LoVo (cell line): ENCODE results near the gene KCNJ15.

Experiments
- DNase-seq: peaks from one replicate; pipeline ENCODE4 v3.0.0-alpha.2; 2016; ENCODE audit warnings: low spot score

The KCNJ15 gene

GRCh38 chr21:38299671-38300070, 42.9 kb downstream of the KCNJ15 start:
- no peak for DNase-seq

- DNase-seq = no peak
Measured at GRCh38 chr21:38300141-38300578, 43.4 kb downstream of the KCNJ15 start.

- no peak for DNase-seq
Measured at GRCh38 chr21:38301321-38302214, 44.8 kb downstream of the KCNJ15 start.

- peak; percentile 41 for DNase-seq
Measured at GRCh38 chr21:38303300-38303699, 46.5 kb downstream of the KCNJ15 start.

GRCh38 chr21:38306433-38307141, 49.8 kb downstream of the KCNJ15 start:
- no peak for DNase-seq

GRCh38 chr21:38307771-38308531, 51.2 kb downstream of the KCNJ15 start:
- DNase-seq = no peak

GRCh38 chr21:38308532-38309119, 51.8 kb downstream of the KCNJ15 start:
- DNase-seq = no peak

- DNase-seq = no peak
Measured at GRCh38 chr21:38310646-38311485, 54.1 kb downstream of the KCNJ15 start.

- no peak for DNase-seq
Measured at GRCh38 chr21:38311765-38312164, 55.0 kb downstream of the KCNJ15 start.

GRCh38 chr21:38312822-38313221, 56.0 kb downstream of the KCNJ15 start:
- DNase-seq = no peak

- DNase-seq = no peak
Measured at GRCh38 chr21:38314558-38314957, 57.8 kb downstream of the KCNJ15 start.

GRCh38 chr21:38315122-38315521, 58.3 kb downstream of the KCNJ15 start:
- no peak for DNase-seq

GRCh38 chr21:38319781-38320180, 63.0 kb downstream of the KCNJ15 start:
- DNase-seq = no peak

GRCh38 chr21:38321568-38321967, 64.8 kb downstream of the KCNJ15 start:
- DNase-seq = no peak

GRCh38 chr21:38322311-38322950, 65.6 kb downstream of the KCNJ15 start:
- DNase-seq = no peak

- peak; percentile 60 for DNase-seq
Measured at GRCh38 chr21:38323721-38324531, 67.1 kb downstream of the KCNJ15 start.

GRCh38 chr21:38325216-38325615, 68.4 kb downstream of the KCNJ15 start:
- no peak for DNase-seq

GRCh38 chr21:38325731-38326420, 69.1 kb downstream of the KCNJ15 start:
- DNase-seq = no peak

- DNase-seq = no peak
Measured at GRCh38 chr21:38326429-38326828, 69.6 kb downstream of the KCNJ15 start.
